ENCODE results near the gene PKD1. TPM values are rescaled to one million over a fixed set of nuclear protein-coding genes. Genes with fewer than 3 reads are reported as not detected.
A peak's percentile ranks its signal among the peaks of the same experiment; 100 is the strongest.

The PKD1 gene
- total RNA-seq, 1 donor from 2014 or later: 169 TPM

DNA sequence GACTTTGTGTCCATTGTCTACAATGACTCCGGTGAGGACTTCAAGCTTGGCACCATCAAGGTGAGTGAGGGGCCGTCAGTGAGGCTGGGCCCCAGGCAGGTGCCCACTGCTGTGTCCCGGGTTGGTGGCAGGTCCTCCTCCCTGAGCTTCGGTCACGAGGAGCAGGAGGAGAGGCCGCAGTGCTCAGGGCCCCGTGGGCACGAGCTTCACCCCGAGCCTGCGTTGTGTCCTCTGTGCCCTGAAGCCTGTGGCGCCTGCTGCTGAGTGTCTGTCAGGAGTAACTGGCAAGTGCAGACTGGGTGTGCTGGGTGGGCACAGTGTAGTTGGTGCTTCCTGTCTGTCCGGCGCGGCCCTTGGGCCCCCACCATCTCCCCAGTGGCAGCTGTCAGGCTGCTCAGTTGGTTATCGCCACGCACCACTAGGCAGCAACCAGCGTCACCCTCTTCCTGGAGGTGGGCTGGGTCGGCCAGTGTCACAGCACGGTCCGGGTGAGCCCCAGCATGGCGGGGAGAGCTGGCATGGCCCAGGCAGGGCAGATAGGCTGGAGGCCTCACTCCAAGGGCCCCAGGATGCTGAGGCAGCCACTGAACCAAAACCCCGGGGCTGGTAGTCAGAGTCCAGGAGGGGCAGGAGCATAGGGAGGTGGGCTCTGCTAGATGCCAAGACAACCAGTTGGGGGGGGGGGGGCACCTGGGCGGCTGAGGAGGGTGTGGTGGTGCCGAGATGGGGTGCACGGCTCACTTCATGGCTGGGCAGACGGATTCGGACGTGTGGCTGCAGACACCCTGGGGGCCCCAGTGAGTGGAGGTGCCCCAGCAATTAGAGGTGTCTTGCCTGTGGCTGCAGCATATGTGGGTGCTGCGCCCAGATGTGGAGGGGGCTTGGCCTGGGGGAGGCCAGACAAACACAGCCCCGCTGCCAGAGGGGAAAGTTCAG is 48.6 kb downstream of the PKD1 start:
- H3K4me3 Mint-ChIP-seq (ENCODE audit: unreplicated experiment): no peak overlapping the region
- DNase-seq (ENCODE audit: extremely low spot score, unreplicated experiment): no peak
- no peaks in the 10 kb centered on the region for H3K27me3 Mint-ChIP-seq (ENCODE audit: unreplicated experiment)
- H3K9me3 Mint-ChIP-seq (ENCODE audit: unreplicated experiment): no peaks in the 10 kb centered on the region
- TF ChIP-seq, protein P1, sequence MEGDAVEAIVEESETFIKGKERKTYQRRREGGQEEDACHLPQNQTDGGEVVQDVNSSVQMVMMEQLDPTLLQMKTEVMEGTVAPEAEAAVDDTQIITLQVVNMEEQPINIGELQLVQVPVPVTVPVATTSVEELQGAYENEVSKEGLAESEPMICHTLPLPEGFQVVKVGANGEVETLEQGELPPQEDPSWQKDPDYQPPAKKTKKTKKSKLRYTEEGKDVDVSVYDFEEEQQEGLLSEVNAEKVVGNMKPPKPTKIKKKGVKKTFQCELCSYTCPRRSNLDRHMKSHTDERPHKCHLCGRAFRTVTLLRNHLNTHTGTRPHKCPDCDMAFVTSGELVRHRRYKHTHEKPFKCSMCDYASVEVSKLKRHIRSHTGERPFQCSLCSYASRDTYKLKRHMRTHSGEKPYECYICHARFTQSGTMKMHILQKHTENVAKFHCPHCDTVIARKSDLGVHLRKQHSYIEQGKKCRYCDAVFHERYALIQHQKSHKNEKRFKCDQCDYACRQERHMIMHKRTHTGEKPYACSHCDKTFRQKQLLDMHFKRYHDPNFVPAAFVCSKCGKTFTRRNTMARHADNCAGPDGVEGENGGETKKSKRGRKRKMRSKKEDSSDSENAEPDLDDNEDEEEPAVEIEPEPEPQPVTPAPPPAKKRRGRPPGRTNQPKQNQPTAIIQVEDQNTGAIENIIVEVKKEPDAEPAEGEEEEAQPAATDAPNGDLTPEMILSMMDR (IDR thresholded peaks at IDR 0.05): no peak
- peaks cover 14% of the 10 kb centered on the region for H3K36me3 Mint-ChIP-seq (ENCODE audit: unreplicated experiment)
- H3K27ac Mint-ChIP-seq (ENCODE audit: unreplicated experiment): no peak overlapping the region
- H3K4me1 Mint-ChIP-seq (ENCODE audit: unreplicated experiment): peaks cover 8% of the 10 kb centered on the region

DNA sequence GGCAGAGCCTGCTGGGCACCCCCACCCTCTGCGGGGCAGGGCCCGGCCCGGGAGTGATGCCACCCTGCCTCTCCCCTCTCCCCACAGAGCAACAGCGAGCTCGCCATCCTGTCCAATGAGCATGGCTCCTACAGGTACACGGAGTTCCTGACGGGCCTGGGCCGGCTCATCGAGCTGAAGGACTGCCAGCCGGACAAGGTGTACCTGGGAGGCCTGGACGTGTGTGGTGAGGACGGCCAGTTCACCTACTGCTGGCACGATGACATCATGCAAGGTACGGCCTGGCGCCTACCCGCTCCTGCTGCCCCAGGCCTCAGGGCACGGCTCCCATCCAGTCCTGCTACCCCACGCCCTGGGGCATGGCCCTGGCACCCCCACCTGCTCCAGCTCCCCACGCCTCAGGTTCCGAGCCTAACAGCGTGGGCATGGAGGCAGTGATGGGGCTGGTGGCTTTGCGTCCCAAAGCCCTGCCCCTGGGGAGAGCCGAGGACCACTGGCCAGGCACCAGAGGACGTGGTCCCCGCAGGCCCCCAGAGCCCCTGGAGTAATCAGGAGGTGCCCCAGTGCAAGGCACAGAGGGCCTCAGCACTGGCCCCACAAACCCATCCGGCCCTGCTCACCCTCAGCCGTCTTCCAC is 49.5 kb downstream of the PKD1 start:
- no peak overlapping the region for H3K27ac Mint-ChIP-seq (ENCODE audit: unreplicated experiment)
- H3K9me3 Mint-ChIP-seq (ENCODE audit: unreplicated experiment): no peaks in the 10 kb centered on the region
- H3K4me1 Mint-ChIP-seq (ENCODE audit: unreplicated experiment): peaks cover 8% of the 10 kb centered on the region
- H3K36me3 Mint-ChIP-seq (ENCODE audit: unreplicated experiment): peaks cover 12% of the 10 kb centered on the region
- TF ChIP-seq, protein P1 (IDR thresholded peaks at IDR 0.05): no peak
- H3K27me3 Mint-ChIP-seq (ENCODE audit: unreplicated experiment): no peaks in the 10 kb centered on the region
- H3K4me3 Mint-ChIP-seq (ENCODE audit: unreplicated experiment): no peak overlapping the region
- no peak for DNase-seq (ENCODE audit: extremely low spot score, unreplicated experiment)

DNA sequence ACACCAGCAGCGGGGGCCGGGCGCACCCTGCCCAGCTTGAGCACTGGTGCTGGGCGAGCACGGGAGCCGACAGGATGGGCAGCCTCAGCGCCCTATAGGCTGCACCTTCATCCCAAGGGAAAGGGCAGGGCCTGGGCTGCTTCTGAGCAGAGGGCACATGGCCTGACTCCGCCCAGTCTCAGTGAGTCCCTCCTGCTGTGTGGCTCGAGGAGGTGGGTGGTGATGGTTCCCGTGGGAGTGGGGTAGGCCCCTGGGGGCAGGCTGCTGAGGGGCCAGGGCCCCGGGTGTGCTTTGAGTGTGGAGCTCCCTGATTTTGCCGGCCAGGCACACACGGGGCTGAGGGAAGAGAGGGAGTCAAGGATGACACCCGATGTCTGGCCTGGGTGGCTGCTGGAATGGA is 50.0 kb downstream of the PKD1 start:
- H3K4me1 Mint-ChIP-seq (ENCODE audit: unreplicated experiment): peaks cover 8% of the 10 kb centered on the region
- H3K4me3 Mint-ChIP-seq (ENCODE audit: unreplicated experiment): no peak overlapping the region
- DNase-seq (ENCODE audit: extremely low spot score, unreplicated experiment): no peak
- TF ChIP-seq, protein P1 (IDR thresholded peaks at IDR 0.05): no peak
- peaks cover 12% of the 10 kb centered on the region for H3K36me3 Mint-ChIP-seq (ENCODE audit: unreplicated experiment)
- no peaks in the 10 kb centered on the region for H3K27me3 Mint-ChIP-seq (ENCODE audit: unreplicated experiment)
- H3K9me3 Mint-ChIP-seq (ENCODE audit: unreplicated experiment): no peaks in the 10 kb centered on the region
- H3K27ac Mint-ChIP-seq (ENCODE audit: unreplicated experiment): no peak overlapping the region

DNA sequence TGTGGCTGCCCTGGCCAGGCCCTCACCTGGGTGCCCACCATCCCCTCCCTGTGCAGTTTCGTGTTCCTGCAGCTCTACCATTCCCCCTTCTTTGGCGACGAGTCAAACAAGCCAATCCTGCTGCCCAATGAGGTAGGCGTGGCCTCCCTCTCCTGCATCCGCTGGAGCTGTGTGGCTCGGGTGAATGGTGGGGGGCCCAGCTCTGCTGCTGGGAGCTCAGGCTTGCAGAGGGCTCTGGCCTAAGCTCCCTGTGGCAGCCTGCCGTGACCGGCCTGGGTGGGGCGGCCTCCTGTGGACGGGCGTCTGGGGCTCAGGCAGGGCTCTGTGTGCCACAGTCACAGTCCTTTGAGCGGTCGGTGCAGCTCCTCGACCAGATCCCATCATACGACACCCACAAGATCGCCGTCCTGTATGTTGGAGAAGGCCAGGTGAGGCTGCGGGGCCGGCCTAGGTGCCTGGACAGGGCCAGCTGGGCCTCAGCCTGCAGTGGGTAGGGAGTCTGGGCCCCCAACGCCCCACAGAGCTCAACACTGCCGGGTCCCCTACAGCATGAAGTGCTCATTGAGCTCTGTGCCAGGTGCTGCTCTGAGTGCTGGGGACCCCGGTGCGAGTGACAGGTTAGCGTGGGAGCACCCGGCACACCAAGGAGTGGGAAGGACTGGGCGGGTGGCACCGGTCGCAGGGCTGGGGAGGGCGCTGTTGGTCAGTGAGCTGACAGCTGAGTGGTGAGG is 50.6 kb downstream of the PKD1 start:
- peak overlapping the region; percentile 4 for H3K27ac Mint-ChIP-seq (ENCODE audit: unreplicated experiment)
- no peak for DNase-seq (ENCODE audit: extremely low spot score, unreplicated experiment)
- TF ChIP-seq, protein P1 (IDR thresholded peaks at IDR 0.05): no peak
- peaks cover 12% of the 10 kb centered on the region for H3K36me3 Mint-ChIP-seq (ENCODE audit: unreplicated experiment)
- H3K4me1 Mint-ChIP-seq (ENCODE audit: unreplicated experiment): peaks cover 8% of the 10 kb centered on the region
- H3K27me3 Mint-ChIP-seq (ENCODE audit: unreplicated experiment): no peaks in the 10 kb centered on the region
- no peak overlapping the region for H3K4me3 Mint-ChIP-seq (ENCODE audit: unreplicated experiment)
- H3K9me3 Mint-ChIP-seq (ENCODE audit: unreplicated experiment): no peaks in the 10 kb centered on the region
